GM19238 (cell line): ENCODE data around the gene PSMD11.
"Not testable (repeated sequence)": the region's sequence is repeated elsewhere in the genome, so short reads cannot be mapped to it uniquely, and the experiment has no call there.

Experiments used
- DNase-seq: peaks from one replicate; pipeline ENCODE4 v3.0.0; 2011; ENCODE audit warnings: low spot score; ENCODE audit not compliant: insufficient read length

The PSMD11 gene

DNA sequence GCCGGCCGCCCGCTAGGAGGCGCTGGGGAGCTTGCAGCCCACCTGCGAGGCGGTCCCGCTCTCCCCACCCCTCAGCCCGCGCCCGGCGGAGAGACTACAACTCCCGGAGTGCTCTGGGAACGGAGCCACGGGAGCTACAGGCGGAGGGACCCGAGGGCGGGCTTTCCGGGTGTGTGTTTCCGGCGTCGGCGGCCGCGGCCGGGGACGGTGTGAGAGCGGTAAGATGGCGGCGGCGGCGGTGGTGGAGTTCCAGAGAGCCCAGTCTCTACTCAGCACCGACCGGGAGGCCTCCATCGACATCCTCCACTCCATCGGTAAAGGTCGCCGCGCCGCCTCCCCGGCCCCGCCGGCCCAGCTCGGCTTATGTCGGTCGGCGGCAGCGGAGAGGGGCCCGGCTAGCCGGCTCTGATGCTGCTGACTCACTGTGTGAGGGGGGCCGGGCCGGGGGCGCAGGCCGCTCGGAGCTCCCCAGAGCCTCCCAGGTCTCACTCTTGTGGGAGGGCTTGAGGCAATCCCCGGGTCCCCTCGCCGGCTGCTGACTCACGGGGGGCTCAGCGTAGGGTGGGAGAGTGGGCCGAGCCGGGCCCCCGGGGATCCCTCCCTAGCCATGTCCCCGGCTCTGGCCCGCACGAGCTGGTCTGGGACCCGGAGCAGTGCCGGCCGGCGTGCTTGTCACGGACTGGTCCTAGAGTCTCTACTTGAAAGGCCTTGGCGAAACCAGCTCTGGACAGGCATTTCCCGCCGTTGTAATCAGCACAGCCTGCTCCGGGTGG lies at the start of gene PSMD11:
TSS of gene PSMD11 (plus strand) at position 210 of the 773 bp plus-strand sequence. CDS start at position 224, 14 bp downstream.
- peak; percentile 97 for DNase-seq

- DNase-seq, result no peak
These were observed 48.0 kb upstream of the PSMD11 start for GRCh38 chr17:32396343-32396742.

DNA sequence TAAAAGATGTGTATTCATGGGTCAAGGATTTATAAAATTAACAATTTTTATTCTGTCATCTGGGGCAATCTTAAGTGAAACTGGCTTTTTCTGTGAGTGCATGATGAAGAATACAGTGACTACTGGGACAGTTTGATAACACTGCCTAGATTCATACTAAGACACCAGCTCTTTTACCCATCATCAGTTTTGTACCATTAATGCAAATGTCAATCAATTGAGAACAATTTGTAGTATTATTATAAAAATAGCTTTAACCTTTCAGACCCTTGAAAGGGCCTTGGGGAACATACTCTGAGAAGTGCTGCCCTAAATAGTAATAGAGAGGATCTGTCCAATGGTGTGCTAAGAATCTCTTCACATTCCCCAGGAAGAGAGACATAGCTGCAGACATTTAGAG lies 45.4 kb upstream of the PSMD11 start:
- DNase-seq, result no peak

GRCh38 chr17:32410085-32410484 lies 34.2 kb upstream of the PSMD11 start:
- DNase-seq, result not testable (repeated sequence)

GRCh38 chr17:32426894-32427293 lies 17.4 kb upstream of the PSMD11 start:
- no peak for DNase-seq

DNA sequence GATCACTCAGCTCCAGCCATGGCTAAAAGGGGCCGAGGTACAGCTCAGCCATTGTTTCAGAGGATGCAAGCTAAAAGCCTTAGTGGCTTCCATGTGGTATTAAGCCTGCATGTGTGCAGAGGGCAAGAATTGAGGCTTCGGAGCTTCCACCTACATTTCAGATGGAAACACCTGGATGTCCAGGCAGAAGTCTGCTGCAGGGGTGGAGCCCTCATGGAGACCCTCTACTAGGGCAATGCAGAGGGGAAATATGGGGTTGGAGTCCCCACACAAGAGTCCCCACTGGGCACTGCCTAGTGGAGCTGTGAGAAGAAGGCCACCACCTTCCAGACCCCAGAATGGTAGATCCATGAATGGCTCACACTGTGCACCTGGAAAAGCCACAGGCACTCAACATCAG lies 14.7 kb upstream of the PSMD11 start:
- no peak for DNase-seq

GRCh38 chr17:32440722-32441121 lies 3.6 kb upstream of the PSMD11 start:
- DNase-seq, result no peak

DNA sequence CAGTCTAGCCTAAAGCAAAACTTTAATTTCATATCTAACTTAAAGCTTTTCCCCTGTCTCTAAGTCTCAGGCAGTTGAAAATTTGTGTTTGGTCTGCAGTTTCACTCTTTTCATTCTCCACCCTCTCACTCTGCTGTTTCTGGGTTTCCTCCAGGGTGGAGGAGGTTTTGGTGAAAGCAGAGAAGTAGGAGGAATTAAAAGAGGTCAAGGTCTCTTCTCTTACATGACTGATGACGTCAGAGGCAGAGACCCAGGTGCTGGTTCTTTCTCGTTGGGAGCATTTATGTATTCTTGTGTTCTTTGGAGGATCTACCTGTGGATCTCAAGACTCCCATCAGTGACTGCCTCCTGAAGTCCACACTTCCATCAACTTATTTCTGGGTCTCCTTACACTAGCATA lies 2.4 kb upstream of the PSMD11 start:
- DNase-seq, result no peak

GRCh38 chr17:32443827-32444300 lies 446 bp upstream of the PSMD11 start:
- DNase-seq, result no peak

- no peak for DNase-seq
These were observed 735 bp downstream of the PSMD11 start for GRCh38 chr17:32445074-32445415.

GRCh38 chr17:32445497-32445896 lies 1.2 kb downstream of the PSMD11 start:
- DNase-seq, result no peak

- DNase-seq, result no peak
These were observed 1.7 kb downstream of the PSMD11 start for GRCh38 chr17:32445971-32446370.

- DNase-seq, result no peak
These were observed 2.6 kb downstream of the PSMD11 start for GRCh38 chr17:32446949-32447348.

- no peak for DNase-seq
These were observed 5.7 kb downstream of the PSMD11 start for GRCh38 chr17:32449963-32450362.

- DNase-seq, result not testable (repeated sequence)
These were observed 6.1 kb downstream of the PSMD11 start for GRCh38 chr17:32450379-32450778.

DNA sequence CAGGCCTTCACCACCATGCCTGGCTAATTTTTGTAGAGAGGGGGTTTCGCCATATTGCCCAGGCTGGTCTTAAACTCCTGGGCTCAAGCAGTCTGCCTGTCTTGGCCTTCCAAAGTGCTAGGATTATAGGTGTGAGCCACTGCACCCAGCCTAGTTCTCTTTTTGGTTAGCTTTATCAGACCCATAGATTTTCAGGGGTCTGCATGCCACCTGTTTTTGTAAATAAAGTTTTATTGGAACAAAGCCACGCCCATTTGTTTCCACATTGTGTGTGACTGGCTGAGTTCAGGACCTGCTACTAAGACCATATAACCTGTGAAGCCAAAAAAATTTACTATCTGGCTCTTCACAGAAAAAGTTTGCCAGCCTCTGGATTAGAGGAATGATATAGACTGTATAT lies 7.6 kb downstream of the PSMD11 start:
- no peak for DNase-seq

- no peak for DNase-seq
These were observed 8.0 kb downstream of the PSMD11 start for GRCh38 chr17:32452281-32452680.

DNA sequence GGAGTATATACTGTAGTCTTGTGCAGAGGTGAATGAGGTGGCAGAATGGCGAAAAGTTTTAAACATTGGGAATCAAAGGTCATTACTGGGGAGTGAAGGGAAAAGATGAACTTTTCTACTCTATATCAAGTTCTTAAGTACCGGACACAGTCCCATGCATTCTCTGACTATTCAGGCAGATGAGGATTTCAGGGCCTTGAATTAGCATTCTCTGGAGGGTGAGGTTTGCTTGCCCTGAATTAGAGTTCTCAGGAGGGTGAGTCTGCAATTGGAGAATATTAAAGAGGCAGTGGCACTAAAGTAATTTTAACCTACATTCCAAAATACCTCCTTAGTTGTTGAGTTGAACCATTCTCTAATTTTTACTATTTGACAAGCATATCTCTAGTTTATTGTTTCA lies 9.1 kb downstream of the PSMD11 start:
- no peak for DNase-seq

DNA sequence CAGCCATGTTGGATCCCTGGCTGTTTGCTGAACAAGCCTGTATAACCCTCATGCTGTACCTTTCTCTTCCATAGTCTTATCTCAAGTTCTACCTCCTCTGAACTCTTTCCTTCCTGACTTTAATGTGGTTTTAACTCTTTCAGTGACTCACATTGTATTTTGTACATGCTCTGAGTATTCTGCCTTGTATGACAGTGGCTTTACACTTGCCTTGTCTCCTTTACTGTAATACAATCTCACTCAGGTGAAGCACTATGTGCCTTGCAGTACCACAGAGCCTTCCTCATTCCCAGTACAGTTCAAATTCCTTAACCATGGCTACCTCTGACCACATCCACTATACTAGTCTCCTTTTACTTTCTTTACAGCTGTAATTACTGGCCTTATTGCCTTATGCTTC lies 14.1 kb downstream of the PSMD11 start:
- DNase-seq, result no peak

DNA sequence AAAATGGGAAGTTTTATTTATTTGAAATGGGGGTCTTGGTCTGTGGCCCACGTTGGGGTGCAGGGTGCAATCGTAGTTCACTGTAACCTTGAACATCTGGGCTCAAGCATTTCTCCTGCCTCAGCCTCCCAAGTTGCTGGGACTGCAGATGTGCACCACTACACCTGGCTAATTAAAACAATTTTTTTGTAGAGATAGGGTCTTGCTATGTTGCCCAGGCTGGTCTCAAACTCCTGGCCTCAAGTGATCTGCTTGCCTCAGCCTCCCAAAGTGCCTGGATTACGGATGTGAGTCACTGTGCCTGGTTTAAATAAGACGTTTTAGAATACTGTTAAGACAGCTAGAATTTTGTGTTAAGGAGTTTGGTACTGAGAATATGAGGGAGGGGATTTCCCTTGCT lies 15.7 kb downstream of the PSMD11 start:
- DNase-seq, result no peak

- no peak for DNase-seq
These were observed 17.2 kb downstream of the PSMD11 start for GRCh38 chr17:32461498-32461852.

GRCh38 chr17:32461853-32462617 lies 17.7 kb downstream of the PSMD11 start:
- peak; percentile 27 for DNase-seq

DNA sequence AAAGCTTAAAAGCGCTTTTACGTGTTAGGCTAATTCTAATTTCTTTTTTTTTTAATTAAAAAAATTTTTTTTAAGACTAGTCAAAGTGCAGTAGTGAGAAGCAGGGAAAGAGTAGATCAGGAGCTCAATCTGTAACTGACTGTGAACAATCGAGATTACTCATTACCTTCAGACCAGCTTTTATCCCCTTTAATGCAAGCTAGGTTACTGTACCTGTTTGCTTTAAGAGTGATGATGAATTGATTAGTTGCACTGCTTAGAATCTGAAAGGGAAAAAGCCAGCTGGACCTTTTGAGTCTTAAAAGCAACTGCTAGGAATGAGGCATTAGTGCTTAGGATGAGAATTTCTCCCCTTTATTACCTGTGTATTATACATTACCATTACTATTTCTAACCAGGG lies 19.0 kb downstream of the PSMD11 start:
- DNase-seq, result no peak
